ENCODE data around the gene TMEM154. TPM values are rescaled to one million over a fixed set of nuclear protein-coding genes. Genes with fewer than 3 reads are reported as not detected.

The TMEM154 gene
- total and polyA plus RNA-seq, 7 donors = under 0.01 to 3.2 (median 0.69) TPM

DNA sequence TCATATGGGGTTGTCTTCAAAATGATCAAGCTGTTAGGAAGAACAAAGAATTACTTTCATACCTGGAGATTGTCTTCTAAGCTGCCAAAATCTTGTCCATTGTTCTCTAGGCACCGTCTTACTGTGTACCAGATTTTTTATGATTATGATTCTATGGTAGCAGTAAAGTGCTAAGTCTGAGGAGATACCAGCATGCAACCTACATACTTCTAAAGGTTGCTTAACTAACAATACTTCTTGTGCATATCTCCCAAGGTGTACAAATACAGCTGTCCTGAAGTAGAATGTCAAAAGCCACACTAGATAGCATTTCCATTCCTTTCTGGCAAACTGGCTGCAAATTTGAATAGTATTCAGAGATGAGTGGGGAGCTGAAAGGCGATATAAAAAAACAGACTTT, 81.3 kb downstream of the TMEM154 start:
- Histone ChIP-seq H3K36me3 (no peaks in the 10 kb centered on the region), H3K4me1 (no peaks in the 10 kb centered on the region), H3K27ac (no peak overlapping the region), H3K4me3 (no peak overlapping the region), H3K27me3 (no peaks in the 10 kb centered on the region), H3K9me3 (no peaks in the 10 kb centered on the region)
- TF ChIP-seq POLR2A (IDR thresholded peaks at IDR 0.05) (no peak), POLR2AphosphoS5 (IDR thresholded peaks at IDR 0.05) (no peak), EP300 (IDR thresholded peaks at IDR 0.05) (no peak)
- TF ChIP-seq, protein P1, sequence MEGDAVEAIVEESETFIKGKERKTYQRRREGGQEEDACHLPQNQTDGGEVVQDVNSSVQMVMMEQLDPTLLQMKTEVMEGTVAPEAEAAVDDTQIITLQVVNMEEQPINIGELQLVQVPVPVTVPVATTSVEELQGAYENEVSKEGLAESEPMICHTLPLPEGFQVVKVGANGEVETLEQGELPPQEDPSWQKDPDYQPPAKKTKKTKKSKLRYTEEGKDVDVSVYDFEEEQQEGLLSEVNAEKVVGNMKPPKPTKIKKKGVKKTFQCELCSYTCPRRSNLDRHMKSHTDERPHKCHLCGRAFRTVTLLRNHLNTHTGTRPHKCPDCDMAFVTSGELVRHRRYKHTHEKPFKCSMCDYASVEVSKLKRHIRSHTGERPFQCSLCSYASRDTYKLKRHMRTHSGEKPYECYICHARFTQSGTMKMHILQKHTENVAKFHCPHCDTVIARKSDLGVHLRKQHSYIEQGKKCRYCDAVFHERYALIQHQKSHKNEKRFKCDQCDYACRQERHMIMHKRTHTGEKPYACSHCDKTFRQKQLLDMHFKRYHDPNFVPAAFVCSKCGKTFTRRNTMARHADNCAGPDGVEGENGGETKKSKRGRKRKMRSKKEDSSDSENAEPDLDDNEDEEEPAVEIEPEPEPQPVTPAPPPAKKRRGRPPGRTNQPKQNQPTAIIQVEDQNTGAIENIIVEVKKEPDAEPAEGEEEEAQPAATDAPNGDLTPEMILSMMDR (IDR thresholded peaks at IDR 0.05) = no peak
- no peak for DNase-seq
- intact Hi-C loops (cut with DNase I) = no loop called here
- 25 to 69% methylated on average over 2 of the region's 2 CpGs for WGBS, 2 donors

DNA sequence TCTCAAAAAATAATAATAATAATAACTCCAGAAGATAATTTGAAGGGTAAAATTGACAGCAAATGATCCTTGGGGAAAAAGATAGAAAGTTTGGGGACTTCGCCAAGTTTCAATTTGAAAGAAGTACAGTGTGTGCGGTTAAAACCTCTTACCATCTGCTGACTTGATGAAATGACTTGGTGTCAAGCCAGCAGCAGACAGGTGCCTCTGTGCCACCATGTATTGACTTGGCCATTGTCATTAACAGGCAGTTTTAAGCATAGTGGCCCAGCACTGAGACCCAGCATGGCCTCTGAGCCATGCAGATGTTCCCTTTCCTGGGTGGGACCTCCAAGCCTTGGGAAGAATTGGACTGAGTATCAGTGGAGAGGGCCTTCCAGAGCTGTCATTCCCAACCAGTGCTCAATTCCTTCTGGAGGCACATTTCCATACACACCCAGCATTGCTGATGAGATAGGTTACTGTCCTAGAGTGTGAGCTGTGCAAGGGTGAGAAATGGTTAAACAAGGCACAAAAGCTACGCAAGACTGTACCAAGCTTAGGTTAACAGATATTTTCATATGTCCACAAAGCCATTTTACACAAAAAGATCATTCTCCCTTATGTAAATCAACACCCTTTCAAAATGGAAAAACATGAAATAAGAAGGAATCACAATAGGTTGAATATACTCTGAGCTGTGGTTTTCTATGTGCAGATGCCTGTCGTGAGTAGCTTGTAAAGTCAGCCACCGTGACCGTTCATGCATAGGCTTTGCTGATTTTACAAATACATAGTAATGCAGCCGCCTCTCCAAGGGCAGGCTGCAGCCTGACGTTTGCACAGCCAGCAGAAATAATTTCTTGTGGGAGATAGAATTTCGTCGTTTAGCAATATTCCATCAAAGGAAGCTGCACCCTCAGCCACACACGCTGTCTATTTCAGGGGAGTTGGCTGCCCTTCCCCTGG, 84.5 kb downstream of the TMEM154 start:
- no peak overlapping the region for H3K27ac ChIP-seq
- no peaks in the 10 kb centered on the region for H3K9me3 ChIP-seq
- no peak overlapping the region for H3K4me3 ChIP-seq
- TF ChIP-seq, protein P1 (IDR thresholded peaks at IDR 0.05) = no peak
- TF ChIP-seq POLR2AphosphoS5 (IDR thresholded peaks at IDR 0.05) (no peak), EP300 (IDR thresholded peaks at IDR 0.05) (no peak)
- H3K27me3 ChIP-seq = no peaks in the 10 kb centered on the region
- intact Hi-C loops (cut with DNase I) = loop anchor here (5.0 kb wide), 1 partner anchor 47 kb away; no protein-coding TSS in a partner anchor
- 71 to 83% methylated on average over 11 of the region's 11 CpGs for WGBS, 2 donors
- H3K36me3 ChIP-seq = no peaks in the 10 kb centered on the region
- H3K4me1 ChIP-seq = peaks cover 0 to 16% (median 15%) of the 10 kb centered on the region in 4 donors
- DNase-seq = no peak

DNA sequence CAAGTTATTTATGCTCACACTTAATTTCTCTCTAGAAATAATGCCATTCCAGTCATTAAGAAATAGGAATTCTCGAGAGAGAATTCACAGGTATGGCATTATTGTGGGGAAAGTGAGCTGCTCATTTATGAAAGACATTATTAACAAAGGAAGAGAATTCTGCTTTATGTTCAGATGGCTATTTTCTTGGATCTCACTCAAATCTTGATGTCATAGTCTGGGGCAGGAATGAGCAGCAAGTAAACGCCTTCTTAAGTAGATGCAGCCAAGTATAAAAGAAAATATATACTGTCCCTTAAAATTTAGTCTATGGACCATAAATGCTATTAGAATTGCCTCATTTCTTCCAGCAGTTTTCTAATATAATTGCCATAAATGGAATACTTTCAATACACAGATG, 85.7 kb downstream of the TMEM154 start:
- no peak overlapping the region for H3K27ac ChIP-seq
- intact Hi-C loops (cut with DNase I) = loop anchor here (5.0 kb wide), 1 partner anchor 48 kb away; no protein-coding TSS in a partner anchor
- WGBS, 2 donors = 87 to 89% methylated on average over 2 of the region's 2 CpGs
- no peaks in the 10 kb centered on the region for H3K27me3 ChIP-seq
- DNase-seq = no peak
- TF ChIP-seq POLR2A (IDR thresholded peaks at IDR 0.05) (no peak), POLR2AphosphoS5 (IDR thresholded peaks at IDR 0.05) (no peak), EP300 (IDR thresholded peaks at IDR 0.05) (no peak)
- TF ChIP-seq, protein P1 (IDR thresholded peaks at IDR 0.05) = no peak
- H3K36me3 ChIP-seq = no peaks in the 10 kb centered on the region
- no peaks in the 10 kb centered on the region for H3K9me3 ChIP-seq
- peaks cover 0 to 26% (median 24%) of the 10 kb centered on the region in 4 donors for H3K4me1 ChIP-seq
- H3K4me3 ChIP-seq = no peak overlapping the region

DNA sequence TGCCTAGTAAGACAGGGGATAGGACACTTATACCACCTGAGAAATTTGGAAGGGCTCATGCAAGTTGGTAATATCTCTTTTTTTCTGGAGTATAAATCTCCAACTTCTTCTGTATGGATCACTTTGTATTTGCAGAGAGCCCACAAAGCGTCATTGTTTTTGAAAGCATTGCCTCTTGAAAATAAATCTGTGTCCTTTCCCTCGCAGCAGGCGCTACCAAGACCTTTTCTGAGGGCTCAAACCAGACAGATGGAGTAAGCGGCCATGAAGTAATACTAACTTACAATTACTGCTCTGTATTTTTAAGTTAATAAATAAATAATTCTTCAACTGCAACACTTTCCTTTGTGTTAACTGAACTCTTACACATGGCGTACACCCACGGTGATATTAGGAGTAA, 87.9 kb downstream of the TMEM154 start:
- no peaks in the 10 kb centered on the region for H3K27me3 ChIP-seq
- WGBS, 2 donors = 77 to 87% methylated on average over 6 of the region's 6 CpGs
- H3K4me3 ChIP-seq = peak overlapping the region in 2 of 4 donors; percentile 16 to 25
- H3K27ac ChIP-seq = peak overlapping the region; percentile 29 to 81 (median 64)
- intact Hi-C loops (cut with DNase I) = loop anchor here (2.0 to 5.0 kb wide), 2 partner anchors 50 to 55 kb away; partner anchors contain the start of gene FBXW7
- H3K36me3 ChIP-seq = no peaks in the 10 kb centered on the region
- TF ChIP-seq POLR2AphosphoS5 (IDR thresholded peaks at IDR 0.05) (no peak), EP300 (IDR thresholded peaks at IDR 0.05) (no peak)
- H3K4me1 ChIP-seq = peaks cover 0 to 28% (median 24%) of the 10 kb centered on the region in 4 donors
- no peaks in the 10 kb centered on the region for H3K9me3 ChIP-seq
- DNase-seq = no peak

DNA sequence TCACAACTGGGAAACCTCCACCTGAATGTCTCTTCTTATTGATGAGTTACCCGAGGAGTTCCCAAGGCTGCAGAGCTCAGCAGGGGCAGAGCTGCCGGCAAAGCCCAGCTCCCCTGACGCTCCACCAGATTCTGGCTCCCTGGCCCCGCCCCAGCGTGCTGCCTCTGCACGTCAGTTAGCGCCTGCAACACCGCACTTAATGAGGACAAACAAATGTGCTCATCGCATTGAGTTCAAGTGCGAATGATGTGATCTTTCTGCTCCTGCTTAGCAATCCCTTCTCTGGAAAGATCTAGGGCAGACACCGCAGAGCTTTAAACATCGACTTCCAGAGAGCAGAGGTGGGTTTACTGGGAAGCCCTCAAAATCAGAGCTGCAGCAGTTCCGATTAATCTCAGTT, 88.4 kb downstream of the TMEM154 start:
- Histone ChIP-seq H3K27me3 (no peaks in the 10 kb centered on the region), H3K4me3 (peak overlapping the region in 3 of 4 donors; percentile 3 to 25 (median 16)), H3K36me3 (no peaks in the 10 kb centered on the region), H3K27ac (peak overlapping the region; percentile 49 to 81 (median 64)), H3K4me1 (peaks cover 0 to 28% (median 24%) of the 10 kb centered on the region in 4 donors), H3K9me3 (no peaks in the 10 kb centered on the region)
- DNase-seq = peak; percentile 85
- 9 to 20% methylated on average over 13 of the region's 13 CpGs for WGBS, 2 donors
- TF ChIP-seq POLR2A (IDR thresholded peaks at IDR 0.05) = no peak
- no peak for TF ChIP-seq EP300 (IDR thresholded peaks at IDR 0.05)
- TF ChIP-seq, protein P1 (IDR thresholded peaks at IDR 0.05) = no peak
- TF ChIP-seq POLR2AphosphoS5 (IDR thresholded peaks at IDR 0.05) = peak in 3 of 4 donors; percentile 36 to 43 (median 39)
- intact Hi-C loops (cut with DNase I) = loop anchor here (2.0 to 5.0 kb wide), 2 partner anchors 51 to 55 kb away; partner anchors contain the start of gene FBXW7

All from sigmoid colon (tissue), 7 donors.